DMS114 treated with DMSO at 0.1 percent for 48 hours (cell line): Measurements from ENCODE around the gene DUSP7.

Experiments
- DNase-seq: peaks from one replicate; lab custom pipeline; 2025; ENCODE audit not compliant: unreplicated experiment; lab: John Stamatoyannopoulos, UW

DUSP7 gene, protein sequence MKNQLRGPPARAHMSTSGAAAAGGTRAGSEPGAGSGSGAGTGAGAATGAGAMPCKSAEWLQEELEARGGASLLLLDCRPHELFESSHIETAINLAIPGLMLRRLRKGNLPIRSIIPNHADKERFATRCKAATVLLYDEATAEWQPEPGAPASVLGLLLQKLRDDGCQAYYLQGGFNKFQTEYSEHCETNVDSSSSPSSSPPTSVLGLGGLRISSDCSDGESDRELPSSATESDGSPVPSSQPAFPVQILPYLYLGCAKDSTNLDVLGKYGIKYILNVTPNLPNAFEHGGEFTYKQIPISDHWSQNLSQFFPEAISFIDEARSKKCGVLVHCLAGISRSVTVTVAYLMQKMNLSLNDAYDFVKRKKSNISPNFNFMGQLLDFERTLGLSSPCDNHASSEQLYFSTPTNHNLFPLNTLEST

DNA sequence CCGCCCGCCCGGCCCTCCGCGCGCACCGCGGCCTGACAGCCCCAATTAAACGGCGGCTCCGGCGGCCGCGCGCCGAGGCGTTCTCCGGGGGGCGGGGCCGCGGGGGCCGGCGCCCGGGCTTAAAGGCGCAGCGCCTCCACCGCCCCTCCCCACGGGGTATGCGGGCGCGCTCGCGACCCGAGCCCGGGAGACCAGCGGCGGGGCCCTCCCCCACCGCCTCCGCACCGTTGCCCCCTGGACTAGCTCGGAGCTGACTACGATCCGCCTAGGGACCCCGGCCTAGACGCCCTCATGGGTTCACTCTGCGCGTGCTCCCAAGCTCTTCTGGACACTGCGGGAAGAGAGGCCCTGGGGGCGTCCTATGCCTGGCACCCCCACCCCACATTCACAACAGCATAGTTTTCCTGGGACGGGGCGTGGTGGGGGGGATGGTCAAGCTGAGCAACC is at the start of gene DUSP7:
DUSP7 (minus strand) TSS at position 51 of the 447 bp plus-strand sequence. CDS start 205 bp downstream, outside the sequence.
- no peak for DNase-seq

DNA sequence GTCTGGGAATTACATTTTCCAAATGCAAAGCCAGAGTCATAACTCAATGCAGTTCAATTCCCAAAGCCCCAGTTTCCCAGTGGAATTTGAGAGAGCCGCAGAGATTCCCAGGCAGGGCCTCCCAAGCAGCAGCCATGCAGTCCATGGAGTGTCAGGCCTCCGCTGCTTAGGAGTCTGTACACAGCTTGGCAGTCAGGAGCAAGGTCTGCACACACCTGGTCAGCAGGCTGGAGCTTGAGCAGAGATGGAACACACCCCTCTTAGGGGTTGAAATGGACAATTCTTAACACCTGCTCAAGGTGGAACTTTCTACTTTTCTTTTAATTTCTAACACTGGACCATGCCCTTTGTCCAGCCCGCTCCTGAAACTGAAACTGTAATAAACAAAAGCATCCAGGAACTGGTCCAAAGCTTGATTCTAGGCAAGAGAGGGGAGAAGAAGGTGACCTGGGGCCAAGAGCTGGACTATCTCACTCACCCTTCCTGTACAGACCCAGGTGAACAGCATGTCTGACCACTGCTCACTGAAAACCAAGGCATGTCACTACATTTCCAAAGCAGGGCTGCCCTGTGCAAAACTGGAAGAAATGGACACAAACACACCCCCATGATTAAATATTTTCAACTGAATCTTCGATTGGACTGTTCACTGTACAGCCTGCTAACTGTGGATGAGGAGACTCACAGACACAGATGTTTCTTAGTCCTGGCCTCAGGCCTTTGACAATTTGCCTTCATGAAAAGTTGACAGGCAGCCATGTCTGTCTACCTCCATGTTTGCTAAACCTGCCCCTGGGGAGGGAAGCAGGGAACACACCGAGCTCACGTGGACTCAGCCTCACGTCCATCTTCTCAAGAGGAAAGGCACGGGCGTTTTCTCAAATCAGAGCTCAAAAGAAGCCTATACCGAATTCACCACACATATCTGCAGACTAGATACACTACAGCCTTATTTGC is 48.6 kb upstream of the DUSP7 start:
- no peak for DNase-seq

DNA sequence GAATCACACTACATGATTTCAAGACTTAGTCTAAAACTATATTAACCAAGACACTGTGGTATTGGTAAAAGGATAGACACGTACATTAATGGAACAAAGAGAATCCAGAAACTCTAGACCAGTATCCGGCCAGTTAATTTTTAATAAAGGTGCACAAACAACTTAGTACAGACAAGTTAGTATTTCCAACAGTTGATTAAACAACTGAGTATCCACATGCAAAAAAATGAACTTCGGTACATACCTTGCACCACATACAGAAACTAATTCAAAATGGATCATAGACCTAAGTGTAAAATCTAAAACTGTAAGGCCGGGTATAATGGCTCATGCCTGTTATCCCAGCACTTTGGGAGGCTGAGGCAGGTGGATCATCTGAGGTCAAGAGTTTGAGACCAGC is 46.6 kb upstream of the DUSP7 start:
- no peak for DNase-seq

DNA sequence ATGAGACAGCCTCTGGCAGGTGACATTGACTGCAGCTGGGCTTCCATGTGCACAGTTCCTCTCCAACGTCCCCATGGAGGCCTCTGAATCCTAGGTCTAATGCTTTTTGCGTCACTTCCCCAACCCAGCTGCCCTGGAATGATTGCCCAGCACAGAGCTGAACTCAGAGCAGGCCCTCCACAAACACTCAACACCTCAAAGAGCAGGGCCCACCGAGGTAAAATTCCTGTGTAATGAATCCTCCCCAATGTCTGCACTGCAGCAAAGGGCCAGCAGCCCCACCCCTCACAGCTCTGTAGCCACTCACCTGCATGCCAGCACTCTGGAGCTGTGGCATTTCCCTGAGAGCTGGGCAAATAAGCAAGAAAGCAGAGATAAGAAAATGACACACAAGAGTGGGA is 42.6 kb upstream of the DUSP7 start:
- no peak for DNase-seq

DNA sequence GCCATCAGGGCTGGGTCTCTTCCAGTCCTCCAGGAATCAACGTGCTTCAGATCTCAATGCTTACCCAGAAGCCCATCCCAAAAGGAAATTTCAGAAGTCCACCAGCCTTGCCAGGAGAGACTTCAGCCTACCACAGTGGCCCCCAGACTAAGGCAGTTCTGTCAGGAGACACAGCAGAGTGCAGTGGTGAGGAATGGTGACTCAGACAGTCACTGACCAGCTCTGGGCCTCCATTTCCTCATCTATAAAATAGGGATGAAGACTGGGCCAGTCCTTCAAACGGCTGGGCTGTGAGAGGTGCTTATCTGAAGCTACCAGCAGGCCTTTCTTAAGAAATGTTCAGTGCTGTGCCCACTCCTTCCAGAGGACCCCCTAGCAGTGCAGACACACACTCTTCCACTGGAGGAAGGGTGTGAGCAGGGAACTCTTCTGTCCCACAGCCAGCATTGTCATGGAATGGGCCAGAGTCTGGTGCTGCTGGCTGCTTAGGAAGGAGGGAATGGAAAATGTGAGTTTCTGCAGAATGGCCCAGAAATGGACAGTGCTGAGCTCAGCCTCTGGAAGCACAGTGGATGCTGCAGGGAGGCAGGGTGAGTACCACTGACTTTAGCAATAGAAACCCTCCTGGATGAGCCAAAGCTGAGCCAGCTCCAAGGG is 41.6 kb upstream of the DUSP7 start:
- DNase-seq = no peak

DNA sequence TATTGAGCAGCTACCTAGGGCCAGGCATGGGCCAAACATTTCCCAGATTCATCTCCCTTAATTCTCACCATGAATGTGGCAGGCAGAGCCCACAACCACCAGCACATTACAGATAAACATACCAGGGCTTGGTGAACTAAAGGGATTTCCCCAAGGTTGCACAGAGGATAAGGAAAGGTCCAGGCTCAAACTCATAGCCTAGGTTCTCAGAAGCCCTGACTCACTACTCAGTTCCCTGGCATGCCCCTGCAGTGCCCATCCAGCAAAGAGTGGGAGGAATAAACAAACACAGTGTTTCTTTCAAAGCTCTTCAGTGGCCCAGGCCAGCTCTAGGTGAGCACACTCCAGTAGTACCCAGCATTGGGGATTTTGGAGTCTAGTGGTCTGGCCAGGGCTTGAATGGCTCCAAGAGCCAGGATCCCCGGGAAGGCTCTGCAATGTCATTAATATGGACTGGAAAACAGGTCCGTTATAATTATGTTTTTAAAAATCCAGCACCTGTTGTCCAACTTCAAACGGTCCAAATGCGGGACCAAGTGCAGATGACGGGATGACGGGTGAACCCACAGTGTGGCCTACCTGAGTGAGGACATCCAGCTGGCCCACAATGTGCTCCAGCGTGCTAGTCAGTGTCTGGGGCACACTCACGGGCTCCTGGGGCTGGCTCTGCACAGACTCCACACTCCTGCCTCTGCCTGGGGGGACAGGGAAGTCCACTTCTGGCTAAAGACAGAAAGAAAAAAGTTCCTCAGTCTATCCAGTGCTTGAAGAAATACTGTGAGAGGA is 39.8 kb upstream of the DUSP7 start:
- DNase-seq = no peak

DNA sequence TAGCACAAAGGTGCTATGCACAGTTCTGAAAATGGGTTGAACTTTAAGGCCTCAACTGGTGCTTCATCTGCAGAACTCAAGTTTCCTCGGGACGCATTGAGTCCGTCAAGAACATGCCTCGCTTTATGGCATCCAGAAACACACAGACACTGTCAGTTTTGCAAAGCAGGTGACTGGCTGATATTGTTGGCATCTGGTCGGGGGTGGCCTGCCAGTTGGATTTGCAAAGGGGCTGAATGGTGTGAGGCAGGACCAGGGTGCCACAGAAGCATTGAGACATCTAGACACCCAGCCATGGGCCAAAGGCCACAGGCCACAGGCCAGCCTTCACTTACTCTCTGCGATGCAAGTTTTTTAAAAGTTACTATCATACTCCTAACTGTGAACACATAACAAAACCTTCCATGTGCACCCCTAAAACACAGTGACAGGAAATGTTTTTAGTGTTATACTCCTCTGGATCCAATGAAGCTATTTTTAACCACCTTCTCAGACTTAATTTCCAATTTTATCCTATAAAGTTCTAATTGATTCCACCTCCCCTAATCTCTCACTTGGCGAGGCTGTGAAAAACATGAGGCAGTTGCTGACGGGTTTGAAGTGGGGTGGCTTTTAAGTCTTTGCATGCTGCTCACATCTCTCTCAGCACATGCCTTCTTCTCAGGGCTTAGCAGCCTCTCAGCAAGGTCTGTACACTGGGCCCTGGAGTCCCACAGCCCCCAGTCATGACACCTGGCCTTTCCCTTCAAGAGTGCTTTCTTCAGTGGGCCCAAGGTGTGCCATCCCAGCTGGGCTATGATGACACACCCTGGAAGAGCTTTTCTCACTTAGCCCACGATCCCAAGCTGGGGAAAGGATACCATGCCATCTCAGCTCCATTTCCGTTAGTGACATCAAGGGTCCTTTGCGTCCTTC is 38.5 kb upstream of the DUSP7 start:
- no peak for DNase-seq

DNA sequence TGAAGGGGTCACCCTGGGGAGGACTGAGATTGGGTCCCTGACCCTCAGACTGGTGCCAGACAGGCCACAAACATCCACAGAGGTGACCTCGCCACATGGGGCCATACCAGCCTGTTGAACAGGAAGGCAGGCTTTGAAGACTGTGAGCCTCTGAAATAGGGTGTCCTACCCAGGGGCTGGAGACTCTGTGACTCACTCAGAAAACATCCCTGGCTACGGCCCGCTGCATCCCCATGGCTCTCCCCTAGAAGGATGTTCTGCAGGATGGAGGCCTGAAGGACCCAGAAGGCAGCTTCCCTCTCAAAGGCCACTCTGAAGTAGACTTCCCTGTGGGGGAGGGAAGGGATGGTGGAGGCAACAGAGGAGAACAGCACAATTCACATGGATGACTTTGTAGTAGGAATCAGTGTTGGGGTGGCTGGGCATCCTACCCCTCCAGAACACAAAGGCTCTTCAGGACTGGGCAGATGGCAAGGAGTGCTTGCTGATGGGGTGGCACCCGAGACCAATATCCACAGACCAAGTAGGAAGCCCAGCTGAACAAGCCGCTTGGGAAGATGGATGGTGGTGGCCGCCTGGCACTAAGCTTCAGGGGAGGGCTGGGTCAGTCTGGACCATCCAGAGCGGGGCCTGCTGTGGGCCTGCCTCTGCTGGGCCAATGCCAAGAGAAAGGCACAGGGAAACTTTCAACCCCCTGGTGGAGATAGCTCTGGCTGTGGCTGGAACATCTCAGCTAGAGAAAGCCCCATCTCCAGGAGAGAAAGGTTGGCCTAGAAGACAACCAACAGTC is 37.6 kb upstream of the DUSP7 start:
- no peak for DNase-seq

DNA sequence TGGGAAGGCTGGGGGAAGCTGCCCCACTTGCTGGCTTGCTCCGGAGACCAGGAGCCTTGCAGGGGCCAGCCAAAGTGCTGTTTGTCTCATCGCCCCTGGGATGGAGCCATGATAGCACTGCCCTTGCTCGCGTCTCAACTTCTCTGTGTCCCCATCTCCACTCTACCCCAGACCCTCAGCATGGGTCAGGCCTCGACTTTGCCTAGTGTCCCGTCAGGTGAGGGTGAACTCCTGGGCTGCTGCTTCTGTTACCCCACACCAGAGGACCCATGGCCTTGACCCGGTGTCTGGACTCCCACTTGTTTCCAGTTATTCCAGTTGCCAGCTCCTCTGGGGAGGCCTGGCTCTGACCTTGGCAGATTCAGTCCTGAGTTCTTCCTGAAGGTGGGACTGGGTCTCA is 36.5 kb upstream of the DUSP7 start:
- DNase-seq = no peak

DNA sequence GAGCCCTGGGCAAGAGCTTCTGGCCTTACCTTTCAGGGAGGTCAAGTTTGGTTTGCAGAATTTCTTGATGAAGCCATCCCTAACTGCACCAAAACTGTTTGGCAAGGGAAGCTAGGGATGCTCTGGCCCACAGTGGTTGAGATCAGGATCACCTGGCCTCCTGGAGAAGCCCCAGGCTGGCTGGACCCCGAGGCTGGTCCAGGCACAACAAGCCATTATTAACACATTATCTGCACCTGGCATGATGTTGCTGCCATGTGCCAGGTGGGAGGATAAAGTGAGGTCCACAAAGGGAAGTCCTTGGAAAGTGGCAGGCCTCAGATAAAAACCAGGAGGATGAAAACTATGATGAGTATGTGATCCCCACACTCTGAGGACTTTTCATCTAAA is 35.9 kb upstream of the DUSP7 start:
- DNase-seq = no peak

DNA sequence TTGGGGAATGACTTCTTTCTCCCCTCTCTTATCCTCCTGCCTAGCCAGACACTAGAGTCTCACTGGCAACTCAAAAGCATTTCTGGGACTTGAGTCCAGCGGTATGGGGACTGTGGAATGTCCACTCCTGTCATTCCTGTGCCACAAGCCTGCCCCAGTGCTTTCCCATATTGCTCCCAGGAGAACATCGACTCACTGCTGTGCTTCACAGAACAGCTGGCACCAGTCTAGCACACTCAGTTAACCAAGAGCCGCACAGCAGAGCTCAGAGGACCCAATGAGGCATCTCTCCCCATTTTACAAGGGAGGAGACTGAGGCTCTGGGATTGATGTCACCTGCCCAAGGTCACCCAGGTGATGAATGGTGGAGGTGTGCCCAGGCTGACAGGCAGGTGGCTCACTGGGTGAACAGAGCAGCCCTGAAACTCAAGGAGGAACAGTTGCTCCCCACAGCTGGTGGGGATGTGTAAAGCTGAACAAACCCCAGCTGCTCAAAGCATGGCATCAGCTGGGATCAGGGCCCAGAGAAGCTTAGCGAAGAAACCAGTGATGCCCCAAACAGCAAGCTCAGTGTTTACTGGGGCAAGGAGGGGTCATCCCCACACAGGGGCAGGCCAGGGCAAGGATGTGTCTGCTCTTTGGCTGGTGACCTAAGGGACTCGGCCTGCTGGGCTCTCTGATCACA is 35.4 kb upstream of the DUSP7 start:
- DNase-seq = no peak

DNA sequence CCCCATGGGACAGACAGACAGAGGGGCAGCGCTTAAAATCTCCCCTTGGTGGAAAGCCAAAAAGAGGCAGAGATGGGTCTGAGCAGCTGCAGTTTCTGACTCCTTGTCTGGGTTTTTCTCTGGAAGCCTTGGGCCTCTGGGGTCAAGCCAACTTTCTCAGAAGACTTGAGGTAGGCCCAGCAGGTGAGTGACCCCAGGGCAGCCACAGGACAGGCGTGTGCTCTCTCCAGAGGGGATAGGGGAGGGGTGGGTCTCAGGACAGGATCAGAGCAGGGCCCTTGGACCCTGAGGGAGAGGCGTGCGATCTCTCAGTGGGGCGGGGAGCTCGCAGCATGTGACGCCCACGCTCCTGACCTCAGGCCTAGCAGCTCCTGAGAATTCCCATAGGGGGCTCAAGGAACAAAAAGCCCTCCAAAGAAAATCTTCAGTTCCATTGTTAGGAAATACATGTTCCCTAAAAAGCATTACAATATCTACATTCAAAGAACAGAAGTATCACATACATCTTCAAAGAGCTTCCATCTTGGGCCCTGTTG is 34.6 kb upstream of the DUSP7 start:
- no peak for DNase-seq

DNA sequence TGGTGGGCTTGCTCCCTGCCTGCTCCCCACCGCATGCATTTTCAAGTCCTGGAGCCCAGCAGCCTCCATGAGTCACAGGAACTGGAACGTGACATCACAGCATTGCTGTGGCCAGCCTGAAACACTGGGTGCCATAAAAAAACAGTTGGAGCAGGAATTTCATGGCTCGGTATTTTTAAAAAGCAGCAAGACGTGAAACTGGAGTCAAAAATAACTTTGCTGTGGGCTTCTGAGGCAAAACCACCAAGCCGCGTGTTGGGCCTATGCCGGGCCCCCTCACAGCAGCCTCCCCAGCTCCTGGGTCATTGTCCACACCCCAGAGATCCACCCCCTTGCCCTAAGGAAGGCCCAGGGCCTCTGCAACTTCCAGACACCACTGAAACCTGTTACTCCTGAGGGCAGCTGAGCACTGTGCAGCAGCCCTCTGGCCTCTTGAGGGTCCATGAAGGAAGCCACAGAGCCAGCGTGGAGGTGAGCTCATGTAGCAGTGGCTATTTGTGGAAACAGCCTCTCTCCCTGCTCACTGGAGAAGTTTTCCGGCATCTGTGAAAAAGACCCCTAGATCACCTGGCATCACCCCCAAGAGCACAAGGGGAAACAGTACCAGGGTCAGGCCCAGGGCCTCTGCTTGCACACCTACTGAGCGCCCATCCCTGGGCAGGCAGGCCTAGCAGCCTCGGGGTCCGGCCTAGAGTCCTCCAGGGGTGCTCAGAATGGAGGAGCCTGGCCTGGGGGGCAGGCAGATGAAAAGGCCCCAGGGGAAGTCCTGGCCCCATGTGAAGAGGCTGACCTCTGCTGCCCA is 34.0 kb upstream of the DUSP7 start:
- DNase-seq = no peak

DNA sequence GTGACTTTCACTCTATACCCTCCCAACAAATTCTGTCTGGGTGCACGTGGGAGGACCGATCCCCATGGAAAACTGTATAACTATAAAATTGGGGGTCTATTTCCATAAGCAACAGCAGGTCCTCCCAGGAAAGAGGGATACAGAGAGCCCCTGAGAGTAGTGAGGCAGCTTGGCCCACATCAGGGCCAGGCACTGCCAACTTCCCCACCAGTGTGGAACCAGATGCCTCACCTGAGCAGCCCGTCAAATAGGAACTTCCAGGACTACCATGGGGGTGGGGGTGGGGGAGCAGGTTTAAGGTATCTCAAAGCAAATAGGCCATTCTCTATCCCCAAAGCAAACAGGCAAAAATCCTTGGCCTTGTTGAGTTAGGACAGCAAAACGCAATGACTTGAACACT is 33.3 kb upstream of the DUSP7 start:
- DNase-seq = no peak

DNA sequence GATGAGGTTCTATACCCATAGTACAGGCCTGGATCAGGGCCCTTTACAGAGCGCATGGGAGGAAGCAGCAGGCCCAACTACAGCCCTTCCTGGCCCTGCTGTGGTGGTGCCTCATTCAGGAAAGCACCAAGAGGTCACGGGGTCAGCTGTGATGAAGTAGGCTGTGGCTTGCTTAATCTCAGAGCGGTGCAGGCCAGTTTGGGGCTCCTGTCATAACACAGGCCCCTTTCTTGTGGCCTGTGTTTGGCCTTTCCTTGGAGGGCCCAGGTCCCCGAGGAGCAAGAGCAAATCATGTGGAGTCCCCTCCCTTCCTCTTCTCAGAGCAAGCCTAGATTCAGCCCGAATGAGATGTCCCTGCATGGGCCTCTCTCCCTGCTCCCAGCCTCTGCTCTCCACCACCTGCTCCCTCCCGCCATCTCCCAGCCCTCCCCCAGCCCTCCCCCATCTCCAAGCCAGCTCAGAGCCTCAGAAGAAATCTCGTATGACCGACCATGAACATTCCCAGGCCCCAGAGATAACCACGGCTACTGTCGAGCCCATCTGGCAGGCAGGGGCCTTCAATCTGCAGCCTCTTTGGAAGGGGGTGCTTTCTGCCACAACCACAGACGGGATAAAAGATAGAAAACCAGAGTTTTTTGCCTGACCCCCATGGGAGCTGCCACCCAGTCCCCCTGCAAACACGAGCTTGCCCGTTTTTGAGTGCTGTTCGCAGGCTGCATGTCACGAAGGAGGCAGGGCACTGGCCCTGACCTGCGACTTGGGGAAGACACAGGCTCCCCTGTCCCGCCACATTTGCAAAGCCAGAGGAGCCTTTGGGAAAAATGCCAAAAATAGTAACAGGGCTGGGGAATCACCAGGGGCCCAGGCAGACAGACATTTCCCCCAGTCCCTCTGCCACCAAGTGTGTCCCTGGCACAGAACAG is 32.3 kb upstream of the DUSP7 start:
- no peak for DNase-seq

DNA sequence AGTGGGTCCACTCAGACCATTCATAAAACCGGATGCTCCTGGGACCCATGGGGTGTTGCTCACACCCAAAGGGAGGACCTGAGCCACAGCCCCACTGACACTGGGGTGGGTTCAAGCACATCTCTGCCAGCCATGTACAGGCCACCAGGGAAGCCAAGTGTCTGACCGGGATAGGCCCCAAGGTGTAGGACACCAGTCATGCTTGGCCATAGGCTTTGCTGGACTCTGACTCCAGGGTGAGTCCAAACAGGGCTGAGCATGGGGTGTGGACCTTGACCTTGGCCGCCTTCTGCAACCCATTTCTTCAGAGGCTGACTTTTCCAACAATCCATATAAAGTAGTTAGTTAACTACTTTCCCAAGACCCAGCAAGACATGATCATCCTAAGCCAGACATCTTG is 31.4 kb upstream of the DUSP7 start:
- no peak for DNase-seq
